OCI-LY3 (cell line): ENCODE results near the gene ARSG.

Experiments used
- CTCF ChIP-seq: fragments of 200-600, 300-600 bp; sonication (generic); IDR thresholded peaks from 2 replicates; pipeline ENCODE4 v1.5.1; 2014; ENCODE audit warnings: antibody characterized with exemption, low read length, low read depth
- EZH2phosphoT487 ChIP-seq: fragments of 200-600 bp; shearing (Covaris generic); IDR thresholded peaks from 2 replicates; pipeline ENCODE4 v1.6.1; 2018; ENCODE audit warnings: antibody characterized with exemption, mixed run types, low read depth

DNA sequence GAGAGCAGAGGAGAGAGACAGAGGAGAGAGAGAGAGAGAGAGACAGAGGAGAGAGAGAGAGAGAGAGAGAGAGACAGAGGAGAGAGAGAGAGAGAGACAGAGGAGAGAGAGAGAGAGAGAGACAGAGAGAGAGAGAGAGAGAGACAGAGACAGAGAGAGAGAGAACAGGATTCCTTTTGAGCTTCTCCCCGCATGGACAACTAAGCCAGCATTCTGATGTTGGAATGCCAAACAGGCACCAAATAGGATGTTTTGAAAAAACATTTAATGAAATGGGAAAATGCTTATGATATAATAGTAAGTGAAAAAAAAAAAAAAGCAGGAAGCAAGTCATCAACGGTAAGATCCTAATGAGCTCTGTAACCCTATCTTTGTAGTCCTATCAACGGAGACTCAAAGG, 60.7 kb downstream of the ARSG start:
- TF ChIP-seq CTCF = no peak
- TF ChIP-seq EZH2phosphoT487 = no peak
